PC-9 (cell line): ENCODE data around the gene ATRNL1.

ENCODE experiments used
- EZH2 ChIP-seq: fragments of 200-600 bp; sonication (generic); IDR thresholded peaks from 2 replicates; pipeline ENCODE4 v1.8.0; 2017; ENCODE audit warnings: antibody characterized with exemption, low read depth
- TF ChIP-seq, protein P1 (sequence below): fragments of 200-600 bp; sonication (generic); conservative IDR thresholded peaks from 2 replicates; pipeline ENCODE4 v1.6.1; 2017; ENCODE audit warnings: mixed run types, antibody characterized with exemption, mild to moderate bottlenecking, moderate library complexity

DNA sequence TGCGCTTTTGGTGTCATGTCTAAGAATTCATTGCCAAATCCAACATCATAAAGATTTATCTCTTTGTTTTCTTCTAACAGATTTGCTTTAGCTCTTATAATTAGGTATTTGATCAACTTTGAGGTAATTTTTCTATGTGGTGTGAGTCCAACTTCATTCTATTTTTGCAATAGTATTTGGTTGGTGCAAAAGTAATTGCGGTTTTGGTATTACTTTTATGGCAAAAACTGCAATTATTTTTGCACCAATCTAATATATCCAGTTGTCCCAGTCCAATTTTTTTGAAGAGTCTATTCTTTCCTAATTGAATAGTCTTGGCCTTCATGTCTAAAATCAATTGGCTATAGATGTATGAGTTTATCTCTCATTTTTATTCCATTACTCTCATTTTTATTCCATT, 535.5 kb downstream of the ATRNL1 start:
- TF ChIP-seq, protein P1, sequence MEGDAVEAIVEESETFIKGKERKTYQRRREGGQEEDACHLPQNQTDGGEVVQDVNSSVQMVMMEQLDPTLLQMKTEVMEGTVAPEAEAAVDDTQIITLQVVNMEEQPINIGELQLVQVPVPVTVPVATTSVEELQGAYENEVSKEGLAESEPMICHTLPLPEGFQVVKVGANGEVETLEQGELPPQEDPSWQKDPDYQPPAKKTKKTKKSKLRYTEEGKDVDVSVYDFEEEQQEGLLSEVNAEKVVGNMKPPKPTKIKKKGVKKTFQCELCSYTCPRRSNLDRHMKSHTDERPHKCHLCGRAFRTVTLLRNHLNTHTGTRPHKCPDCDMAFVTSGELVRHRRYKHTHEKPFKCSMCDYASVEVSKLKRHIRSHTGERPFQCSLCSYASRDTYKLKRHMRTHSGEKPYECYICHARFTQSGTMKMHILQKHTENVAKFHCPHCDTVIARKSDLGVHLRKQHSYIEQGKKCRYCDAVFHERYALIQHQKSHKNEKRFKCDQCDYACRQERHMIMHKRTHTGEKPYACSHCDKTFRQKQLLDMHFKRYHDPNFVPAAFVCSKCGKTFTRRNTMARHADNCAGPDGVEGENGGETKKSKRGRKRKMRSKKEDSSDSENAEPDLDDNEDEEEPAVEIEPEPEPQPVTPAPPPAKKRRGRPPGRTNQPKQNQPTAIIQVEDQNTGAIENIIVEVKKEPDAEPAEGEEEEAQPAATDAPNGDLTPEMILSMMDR: no peak
- TF ChIP-seq EZH2: no peak
